ENCODE data around the gene RIBC2.
"Not testable (repeated sequence)": the region's sequence is repeated elsewhere in the genome, so short reads cannot be mapped to it uniquely, and the experiment has no call there.

RIBC2 gene

GRCh38 chr22:45413368-45414211 lies at the start of gene RIBC2, which contains the start of gene SMC1B:
Gene RIBC2, plus strand, starts transcription at chr22:45413693. Its CDS starts 194 bp downstream, at chr22:45413887.
Gene SMC1B, minus strand, starts transcription at chr22:45413599. Its CDS starts 32 bp downstream, at chr22:45413567.
- DNase-seq (ENCODE audit: low read depth, low spot score) = peak; percentile 84

GRCh38 chr22:45366713-45367112 lies 46.8 kb upstream of the RIBC2 start:
- no peak for DNase-seq (ENCODE audit: low read depth, low spot score)

GRCh38 chr22:45373592-45373991 lies 39.9 kb upstream of the RIBC2 start:
- DNase-seq (ENCODE audit: low read depth, low spot score) = not testable (repeated sequence)

GRCh38 chr22:45376009-45376408 lies 37.5 kb upstream of the RIBC2 start:
- DNase-seq (ENCODE audit: low read depth, low spot score) = no peak

- DNase-seq (ENCODE audit: low read depth, low spot score) = no peak
Observed at GRCh38 chr22:45376703-45377102, 36.8 kb upstream of the RIBC2 start.

GRCh38 chr22:45381348-45381747 lies 32.1 kb upstream of the RIBC2 start:
- no peak for DNase-seq (ENCODE audit: low read depth, low spot score)

GRCh38 chr22:45389546-45389945 lies 23.9 kb upstream of the RIBC2 start:
- DNase-seq (ENCODE audit: low read depth, low spot score) = no peak

- no peak for DNase-seq (ENCODE audit: low read depth, low spot score)
Observed at GRCh38 chr22:45397806-45398205, 15.7 kb upstream of the RIBC2 start.

GRCh38 chr22:45398214-45398613 lies 15.3 kb upstream of the RIBC2 start:
- DNase-seq (ENCODE audit: low read depth, low spot score) = no peak

GRCh38 chr22:45399712-45400445 lies 13.6 kb upstream of the RIBC2 start:
- DNase-seq (ENCODE audit: low read depth, low spot score) = no peak

- DNase-seq (ENCODE audit: low read depth, low spot score) = no peak
Observed at GRCh38 chr22:45402466-45402985, 11.0 kb upstream of the RIBC2 start.

GRCh38 chr22:45407793-45408192 lies 5.7 kb upstream of the RIBC2 start:
- DNase-seq (ENCODE audit: low read depth, low spot score) = no peak

GRCh38 chr22:45413013-45413367 lies 503 bp upstream of the RIBC2 start:
- no peak for DNase-seq (ENCODE audit: low read depth, low spot score)

GRCh38 chr22:45418056-45418769 lies 4.7 kb downstream of the RIBC2 start:
- DNase-seq (ENCODE audit: low read depth, low spot score) = no peak

- DNase-seq (ENCODE audit: low read depth, low spot score) = no peak
Observed at GRCh38 chr22:45418770-45419138, 5.3 kb downstream of the RIBC2 start.

GRCh38 chr22:45420011-45420410 lies 6.5 kb downstream of the RIBC2 start:
- DNase-seq (ENCODE audit: low read depth, low spot score) = no peak

GRCh38 chr22:45420539-45420938 lies 7.0 kb downstream of the RIBC2 start:
- DNase-seq (ENCODE audit: low read depth, low spot score) = no peak

GRCh38 chr22:45421349-45422055 lies 8.0 kb downstream of the RIBC2 start:
- DNase-seq (ENCODE audit: low read depth, low spot score) = no peak

- no peak for DNase-seq (ENCODE audit: low read depth, low spot score)
Observed at GRCh38 chr22:45422237-45422983, 8.9 kb downstream of the RIBC2 start.

- no peak for DNase-seq (ENCODE audit: low read depth, low spot score)
Observed at GRCh38 chr22:45423524-45423923, 10.0 kb downstream of the RIBC2 start.

All from iPS DF 19.7 (cell line).